NCI-H82 treated with DMSO at 0.1 percent for 48 hours (cell line): Measurements from ENCODE around the gene TSACC.
"Not testable (repeated sequence)": the region's sequence is repeated elsewhere in the genome, so short reads cannot be mapped to it uniquely, and the experiment has no call there.

Source experiments
- DNase-seq: peaks from one replicate; lab custom pipeline; 2025; ENCODE audit not compliant: unreplicated experiment; lab: John Stamatoyannopoulos, UW

TSACC gene

GRCh38 chr1:156338180-156338976 is at the start of gene TSACC, which contains the start of gene CCT3:
Gene TSACC (plus strand): TSS chr1:156338526. CDS start chr1:156339758, 1,232 bp downstream.
Gene CCT3 (minus strand): TSS chr1:156338292. CDS start chr1:156338184, 108 bp downstream.
- peak; percentile 100 for DNase-seq

DNA sequence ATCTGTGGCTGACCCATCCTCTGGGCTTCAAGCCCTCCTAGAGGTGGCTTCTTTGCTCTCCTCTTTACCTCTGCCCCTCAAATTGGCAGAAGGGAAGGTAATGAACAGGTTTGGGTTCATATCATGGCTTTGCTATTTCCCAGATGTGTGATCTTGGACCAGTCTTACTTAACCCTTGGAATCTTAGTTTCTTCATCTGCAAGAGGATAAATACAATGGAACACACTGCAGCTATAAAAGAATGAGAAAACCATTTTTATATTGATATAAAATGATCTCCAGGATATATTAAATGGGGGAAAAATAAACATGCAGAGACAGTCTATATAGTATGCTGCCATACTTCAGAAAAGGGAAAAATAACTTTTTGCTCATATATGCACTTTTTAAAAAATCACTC is 48.5 kb upstream of the TSACC start:
- DNase-seq, result no peak

- no peak for DNase-seq
These were observed 46.9 kb upstream of the TSACC start for GRCh38 chr1:156291226-156292061.

DNA sequence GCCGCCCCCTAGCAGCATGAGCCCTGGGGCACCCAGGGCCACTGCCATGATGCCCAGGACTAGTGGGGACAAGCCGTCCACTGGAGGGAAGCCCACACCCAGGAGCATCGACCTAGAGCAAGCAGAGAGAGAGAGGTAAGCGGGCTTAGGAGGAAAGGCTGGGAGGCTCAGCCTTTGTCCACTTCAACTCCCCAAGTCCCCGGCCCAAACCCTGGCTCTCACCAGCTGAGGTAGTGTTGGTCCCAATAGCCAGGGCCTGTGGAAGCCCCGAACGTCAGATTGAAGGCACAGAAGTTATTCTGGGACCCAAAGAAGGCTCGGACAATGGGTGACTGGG is 45.3 kb upstream of the TSACC start:
- DNase-seq, result no peak

DNA sequence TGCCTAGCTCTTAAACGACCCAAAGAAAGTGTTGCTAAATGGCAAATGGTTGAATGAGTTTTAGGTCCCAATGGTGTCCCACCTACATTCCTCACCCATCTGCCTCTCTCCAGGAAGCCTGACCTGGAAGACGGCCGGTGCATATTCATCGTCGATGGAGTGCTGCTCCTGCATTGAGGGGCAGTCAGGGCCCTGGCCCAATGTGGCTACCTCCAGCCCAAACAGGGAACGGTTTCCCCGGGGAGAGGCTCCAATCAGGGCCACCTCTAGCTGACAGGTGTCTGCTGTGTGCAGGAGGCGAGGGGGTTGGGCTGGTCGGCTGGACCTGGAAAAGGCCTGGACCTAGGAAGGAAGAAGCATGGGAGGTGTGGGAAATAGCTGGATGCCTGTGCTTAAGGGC is 44.4 kb upstream of the TSACC start:
- no peak for DNase-seq

DNA sequence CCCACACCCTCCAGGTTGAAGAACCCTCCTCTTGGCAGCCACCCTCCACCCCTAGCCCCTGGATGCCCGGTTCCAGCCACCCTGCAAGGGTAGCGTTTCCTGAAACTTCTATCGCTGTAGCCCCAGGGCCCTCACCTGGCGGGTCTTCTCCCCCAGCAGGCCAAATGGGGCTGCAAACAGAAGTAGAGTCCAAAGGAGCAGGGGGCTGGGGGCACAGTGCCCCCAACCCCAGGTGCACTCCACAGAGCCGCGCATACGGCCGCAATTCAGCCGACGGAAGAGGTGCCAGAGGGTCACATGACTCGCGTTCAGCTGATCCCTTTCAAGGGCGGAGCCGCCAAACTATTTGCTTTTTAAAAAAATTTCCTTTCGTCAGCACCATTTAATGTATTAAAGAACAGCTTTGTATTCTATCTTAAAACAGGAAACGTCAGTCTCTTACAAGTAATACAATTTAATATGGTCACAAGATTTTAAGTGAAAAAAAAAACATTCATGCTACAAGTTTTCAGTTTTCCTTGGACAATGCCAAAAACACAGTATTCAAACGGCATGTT is 42.9 kb upstream of the TSACC start, which contains the start of gene GLMP:
Gene GLMP (minus strand): TSS at position 289 of the 557 bp plus-strand sequence. CDS start 34 bp downstream, at position 255.
- DNase-seq, result no peak

- DNase-seq, result no peak
These were observed 39.4 kb upstream of the TSACC start, which contains the start of gene VHLL for GRCh38 chr1:156298852-156299357. Gene VHLL (minus strand): TSS chr1:156299307. CDS start chr1:156299189, 118 bp downstream.

GRCh38 chr1:156303241-156303640 is 35.1 kb upstream of the TSACC start:
- no peak for DNase-seq

GRCh38 chr1:156305215-156305614 is 33.1 kb upstream of the TSACC start:
- no peak for DNase-seq

- DNase-seq, result no peak
These were observed 30.2 kb upstream of the TSACC start for GRCh38 chr1:156308078-156308477.

- no peak for DNase-seq
These were observed 27.4 kb upstream of the TSACC start for GRCh38 chr1:156310962-156311361.

- DNase-seq, result no peak
These were observed 21.4 kb upstream of the TSACC start for GRCh38 chr1:156316909-156317308.

GRCh38 chr1:156319664-156320063 is 18.7 kb upstream of the TSACC start:
- no peak for DNase-seq

GRCh38 chr1:156320560-156320959 is 17.8 kb upstream of the TSACC start:
- DNase-seq, result no peak

DNA sequence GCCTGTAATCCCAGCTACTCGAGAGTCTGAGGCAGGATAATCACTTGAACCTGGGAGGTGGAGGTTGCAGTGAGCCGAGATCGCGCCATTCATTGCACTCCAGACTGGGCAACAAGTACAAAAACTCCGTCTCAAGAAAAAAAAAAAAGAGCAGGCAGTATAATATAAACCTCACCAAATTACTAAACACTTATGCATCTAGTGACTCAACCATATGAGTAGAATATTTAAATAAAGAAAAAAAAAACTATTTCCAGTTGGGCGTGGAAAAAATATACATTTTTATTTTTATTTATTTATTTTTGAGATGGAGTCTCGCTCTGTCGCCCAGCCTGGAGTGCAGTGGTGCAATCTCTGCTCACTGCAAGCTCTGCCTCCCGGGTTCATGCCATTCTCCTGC is 15.1 kb upstream of the TSACC start:
- not testable (repeated sequence) for DNase-seq

GRCh38 chr1:156336242-156336641 is 2.1 kb upstream of the TSACC start:
- peak; percentile 96 for DNase-seq

DNA sequence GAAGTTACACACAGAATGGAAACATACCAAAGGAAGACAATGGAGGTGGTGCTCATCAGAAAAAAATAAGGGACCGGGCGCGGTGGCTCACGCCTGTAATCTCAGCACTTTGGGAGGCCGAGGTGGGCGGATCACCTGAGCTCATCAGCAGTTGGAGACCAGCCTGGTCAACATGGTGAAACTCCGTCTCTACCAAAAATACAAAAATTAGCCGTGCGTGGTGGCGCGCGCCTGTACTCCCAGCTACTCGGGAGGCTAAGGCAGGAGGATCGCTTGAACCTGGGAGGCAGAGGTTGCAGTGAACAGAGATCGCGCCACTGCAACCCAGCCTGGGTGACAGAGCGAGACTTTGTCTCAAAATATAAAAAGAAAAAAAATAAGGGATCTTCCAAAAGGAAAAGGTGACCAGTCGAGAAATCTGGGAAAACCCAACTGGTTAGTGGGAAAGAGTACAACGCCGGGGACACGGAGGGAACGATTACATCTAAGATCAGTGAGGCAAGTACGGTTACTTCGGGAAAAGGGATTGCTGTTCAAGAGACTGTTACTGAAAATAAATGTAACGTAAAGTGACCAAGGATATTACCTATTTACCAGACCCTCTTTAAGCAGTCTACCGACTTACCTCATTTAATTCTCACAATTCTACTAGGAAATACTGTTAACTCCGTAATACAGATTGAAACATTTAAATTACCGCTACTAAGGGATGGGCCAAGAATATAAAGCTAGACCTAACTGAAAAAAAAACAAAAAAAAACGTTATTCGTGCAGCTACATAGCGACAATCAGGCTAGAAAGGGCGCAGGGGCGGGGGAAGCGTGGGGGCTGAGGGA is 1.1 kb upstream of the TSACC start:
- no peak for DNase-seq

GRCh38 chr1:156337888-156338179 is 492 bp upstream of the TSACC start:
- DNase-seq, result no peak

DNA sequence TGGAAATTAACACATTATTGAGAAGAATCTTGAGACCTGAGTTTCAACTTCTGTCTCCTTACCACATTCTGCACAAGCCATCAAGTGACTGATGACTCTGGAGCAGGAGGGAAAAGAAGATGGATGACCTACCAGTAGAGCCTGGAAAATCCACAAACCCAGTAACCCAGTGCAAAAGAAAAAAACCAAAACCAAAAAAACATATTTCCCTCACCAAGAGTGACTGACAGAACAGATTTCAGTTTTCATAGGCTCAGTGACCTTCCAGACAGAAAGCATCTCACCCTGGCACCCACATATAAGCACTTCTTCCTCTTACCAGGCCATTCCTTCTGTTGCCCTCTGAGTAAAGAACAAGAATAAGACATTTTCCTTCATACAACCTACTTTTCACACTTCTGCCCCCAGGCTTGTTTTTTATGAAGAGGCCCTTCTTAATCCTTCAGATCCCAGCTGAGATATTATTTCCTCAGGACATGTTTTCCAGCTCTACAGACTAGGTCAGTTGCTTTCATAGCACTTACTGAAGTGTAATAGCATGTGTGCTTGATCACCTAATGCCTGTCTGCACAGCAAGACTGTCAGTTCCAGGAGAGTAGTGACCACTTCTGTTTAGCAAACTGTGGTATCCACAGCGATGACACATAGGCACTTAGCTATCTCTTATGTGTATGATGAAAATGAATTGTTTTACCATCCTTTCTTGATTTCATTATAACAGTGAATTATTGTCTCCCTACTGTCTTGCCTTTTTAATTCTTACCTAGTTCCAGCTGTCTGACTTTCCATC is 4.0 kb downstream of the TSACC start:
- no peak for DNase-seq

GRCh38 chr1:156344409-156344808 is 6.1 kb downstream of the TSACC start:
- DNase-seq, result peak; percentile 98
